ENCODE measurements around the gene SEZ6L2.
A peak's percentile ranks its signal among the peaks of the same experiment; 100 is the strongest.

SEZ6L2 gene

DNA sequence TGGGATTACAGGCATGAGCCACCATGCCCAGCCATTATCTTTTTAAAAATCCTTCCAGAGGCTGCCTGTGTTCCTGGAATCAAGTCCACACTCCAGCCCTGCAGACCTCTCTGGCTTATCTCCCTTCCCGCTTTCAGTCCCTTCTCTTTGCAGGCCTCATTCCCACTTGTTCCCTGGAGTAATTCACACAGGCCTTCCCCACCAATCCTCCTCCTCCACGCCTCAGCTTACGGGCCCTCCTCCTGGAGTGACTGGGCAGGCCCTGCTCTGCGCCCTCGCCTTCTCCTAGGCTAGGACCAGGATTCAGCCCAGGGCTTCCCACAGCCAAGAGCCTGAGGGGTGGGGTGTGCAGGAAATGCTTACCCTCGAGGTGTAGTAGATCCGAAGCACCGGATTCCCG is 39.1 kb downstream of the SEZ6L2 start:
- no peak for TF ChIP-seq YY1 (IDR thresholded peaks at IDR 0.05; ENCODE audit: insufficient read depth, insufficient read length)
- TF ChIP-seq SUZ12 (IDR thresholded peaks at IDR 0.05; ENCODE audit: extremely low read depth, insufficient read depth, insufficient read length): no peak
- no peak for TF ChIP-seq ZNF274 (IDR thresholded peaks at IDR 0.05; ENCODE audit: low read depth, low read length)
- H3K4me1 ChIP-seq (ENCODE audit: insufficient read depth, insufficient read length): peaks cover 10% of the 10 kb centered on the region
- no peaks in the 10 kb centered on the region for H3K9me3 ChIP-seq (ENCODE audit: insufficient read depth, low read length)
- DNase-seq (ENCODE audit: low read depth, low spot score): no peak
- H3K27me3 ChIP-seq (ENCODE audit: insufficient read depth, insufficient read length): no peaks in the 10 kb centered on the region
- no peak overlapping the region for H3K4me3 ChIP-seq (ENCODE audit: insufficient read length, low read depth)
- peak overlapping the region; percentile 8 for H3K9ac ChIP-seq (ENCODE audit: insufficient read length, low read depth)
- H3K36me3 ChIP-seq (ENCODE audit: insufficient read depth, insufficient read length, low read length): peaks cover 35% of the 10 kb centered on the region

GRCh38 chr16:29858974-29859373 is 40.4 kb downstream of the SEZ6L2 start:
- DNase-seq (ENCODE audit: low read depth, low spot score): no peak
- Histone ChIP-seq H3K4me3 (ENCODE audit: insufficient read length, low read depth) (no peak overlapping the region), H3K36me3 (ENCODE audit: insufficient read depth, insufficient read length, low read length) (peaks cover 35% of the 10 kb centered on the region), H3K27me3 (ENCODE audit: insufficient read depth, insufficient read length) (no peaks in the 10 kb centered on the region), H3K4me1 (ENCODE audit: insufficient read depth, insufficient read length) (peaks cover 14% of the 10 kb centered on the region), H3K9me3 (ENCODE audit: insufficient read depth, low read length) (no peaks in the 10 kb centered on the region), H3K9ac (ENCODE audit: insufficient read length, low read depth) (no peak overlapping the region)
- TF ChIP-seq ZNF274 (IDR thresholded peaks at IDR 0.05; ENCODE audit: low read depth, low read length): no peak
- no peak for TF ChIP-seq YY1 (IDR thresholded peaks at IDR 0.05; ENCODE audit: insufficient read depth, insufficient read length)
- no peak for TF ChIP-seq SUZ12 (IDR thresholded peaks at IDR 0.05; ENCODE audit: extremely low read depth, insufficient read depth, insufficient read length)

DNA sequence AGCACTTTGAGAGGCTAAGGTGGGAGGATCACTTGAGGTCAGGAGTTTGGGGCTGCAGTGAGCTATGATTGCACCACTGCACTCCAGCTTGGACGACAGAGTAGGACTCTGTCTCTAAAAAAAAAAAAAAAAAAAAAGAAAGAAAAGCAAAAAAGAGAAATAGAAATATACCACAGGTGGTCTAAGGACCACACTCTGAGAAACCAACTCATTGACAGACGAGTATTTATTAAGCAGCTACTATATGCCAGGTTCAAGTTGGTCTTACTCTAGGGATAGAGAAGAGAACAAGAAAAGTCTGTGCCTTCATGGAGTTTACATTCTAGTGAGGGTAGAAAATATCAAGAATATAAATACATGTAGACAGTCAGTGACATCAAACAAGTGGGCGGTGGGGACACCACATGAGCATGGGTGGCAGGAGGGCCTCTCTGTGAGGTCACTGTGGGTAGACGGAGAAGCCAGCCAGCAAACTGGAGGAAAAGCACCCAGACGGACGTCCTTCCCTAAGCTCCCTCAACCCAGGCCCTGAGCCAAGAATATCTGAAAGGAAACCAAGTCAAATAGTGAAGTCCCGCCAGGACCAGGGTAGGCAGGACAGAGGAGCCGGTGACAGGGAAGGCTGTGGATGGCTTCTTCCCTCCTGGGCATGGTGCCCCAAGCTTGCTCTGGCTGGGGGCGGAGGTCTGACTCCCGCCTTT is 41.1 kb downstream of the SEZ6L2 start:
- Histone ChIP-seq H3K9ac (ENCODE audit: insufficient read length, low read depth) (no peak overlapping the region), H3K4me1 (ENCODE audit: insufficient read depth, insufficient read length) (peaks cover 14% of the 10 kb centered on the region), H3K4me3 (ENCODE audit: insufficient read length, low read depth) (no peak overlapping the region), H3K27me3 (ENCODE audit: insufficient read depth, insufficient read length) (no peaks in the 10 kb centered on the region), H3K9me3 (ENCODE audit: insufficient read depth, low read length) (no peaks in the 10 kb centered on the region), H3K36me3 (ENCODE audit: insufficient read depth, insufficient read length, low read length) (peaks cover 35% of the 10 kb centered on the region)
- no peak for DNase-seq (ENCODE audit: low read depth, low spot score)
- no peak for TF ChIP-seq YY1 (IDR thresholded peaks at IDR 0.05; ENCODE audit: insufficient read depth, insufficient read length)

DNA sequence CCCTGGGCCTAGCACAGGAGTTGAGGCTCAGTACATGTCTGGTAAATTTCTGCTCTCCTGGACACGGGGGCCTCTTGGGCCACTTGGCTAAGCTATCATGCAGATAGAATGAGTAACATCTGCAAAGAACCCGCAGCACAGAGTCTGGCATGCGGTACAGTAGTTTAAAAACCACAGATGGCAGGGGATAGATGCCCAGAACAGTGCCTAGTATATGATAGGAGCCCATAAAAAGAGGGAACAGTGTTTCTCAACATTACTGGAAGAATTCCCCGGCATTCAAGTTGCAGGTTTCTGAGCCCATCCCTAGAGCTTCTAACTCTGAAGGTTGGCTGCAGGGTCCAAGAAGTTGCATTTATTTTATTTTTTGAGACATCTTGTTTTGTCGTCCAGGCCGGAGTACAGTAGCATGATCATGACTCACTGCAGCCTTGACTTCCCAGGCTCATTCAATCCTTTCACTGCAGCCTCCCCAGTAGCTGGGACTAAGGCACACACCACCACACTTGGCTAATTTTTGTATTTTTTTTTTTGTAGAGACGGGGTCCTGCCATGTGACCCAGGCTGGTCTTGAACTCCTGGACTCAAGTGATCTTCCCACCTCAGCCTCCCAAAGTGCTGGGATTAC is 42.1 kb downstream of the SEZ6L2 start:
- H3K4me1 ChIP-seq (ENCODE audit: insufficient read depth, insufficient read length): peaks cover 14% of the 10 kb centered on the region
- no peaks in the 10 kb centered on the region for H3K9me3 ChIP-seq (ENCODE audit: insufficient read depth, low read length)
- TF ChIP-seq ZNF274 (IDR thresholded peaks at IDR 0.05; ENCODE audit: low read depth, low read length) (no peak), SUZ12 (IDR thresholded peaks at IDR 0.05; ENCODE audit: extremely low read depth, insufficient read depth, insufficient read length) (no peak), YY1 (IDR thresholded peaks at IDR 0.05; ENCODE audit: insufficient read depth, insufficient read length) (no peak)
- no peak for DNase-seq (ENCODE audit: low read depth, low spot score)
- H3K36me3 ChIP-seq (ENCODE audit: insufficient read depth, insufficient read length, low read length): peaks cover 35% of the 10 kb centered on the region
- H3K4me3 ChIP-seq (ENCODE audit: insufficient read length, low read depth): no peak overlapping the region
- H3K9ac ChIP-seq (ENCODE audit: insufficient read length, low read depth): no peak overlapping the region
- H3K27me3 ChIP-seq (ENCODE audit: insufficient read depth, insufficient read length): no peaks in the 10 kb centered on the region

GRCh38 chr16:29854520-29855100 is 44.7 kb downstream of the SEZ6L2 start:
- Histone ChIP-seq H3K36me3 (ENCODE audit: insufficient read depth, insufficient read length, low read length) (peaks cover 17% of the 10 kb centered on the region), H3K4me3 (ENCODE audit: insufficient read length, low read depth) (no peak overlapping the region)
- DNase-seq (ENCODE audit: low read depth, low spot score): no peak

DNA sequence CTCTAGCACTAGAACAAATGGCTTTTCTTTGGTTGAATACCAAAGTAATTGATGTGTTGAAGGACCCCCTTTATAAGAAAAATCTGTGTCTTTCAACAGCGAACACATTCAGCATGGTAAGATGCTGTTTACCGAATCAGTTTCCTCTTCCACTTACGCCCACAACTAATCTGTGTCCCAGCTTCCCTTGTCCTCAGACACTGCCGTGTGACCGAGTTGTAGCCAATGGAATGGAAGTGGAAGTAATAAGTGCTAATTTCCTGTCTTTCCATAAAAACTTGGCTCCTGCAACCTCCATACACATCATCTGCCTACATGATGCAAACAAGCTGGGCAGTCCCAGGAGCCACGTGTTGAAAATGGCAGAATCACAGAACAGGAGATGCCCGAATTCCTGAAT is 46.7 kb downstream of the SEZ6L2 start:
- H3K9ac ChIP-seq (ENCODE audit: insufficient read length, low read depth): no peak overlapping the region
- no peak for DNase-seq (ENCODE audit: low read depth, low spot score)
- no peak overlapping the region for H3K4me3 ChIP-seq (ENCODE audit: insufficient read length, low read depth)
- peaks cover 9% of the 10 kb centered on the region for H3K36me3 ChIP-seq (ENCODE audit: insufficient read depth, insufficient read length, low read length)
- peaks cover 15% of the 10 kb centered on the region for H3K4me1 ChIP-seq (ENCODE audit: insufficient read depth, insufficient read length)
- no peaks in the 10 kb centered on the region for H3K9me3 ChIP-seq (ENCODE audit: insufficient read depth, low read length)
- TF ChIP-seq ZNF274 (IDR thresholded peaks at IDR 0.05; ENCODE audit: low read depth, low read length): no peak
- no peak for TF ChIP-seq SUZ12 (IDR thresholded peaks at IDR 0.05; ENCODE audit: extremely low read depth, insufficient read depth, insufficient read length)
- TF ChIP-seq YY1 (IDR thresholded peaks at IDR 0.05; ENCODE audit: insufficient read depth, insufficient read length): no peak
- H3K27me3 ChIP-seq (ENCODE audit: insufficient read depth, insufficient read length): no peaks in the 10 kb centered on the region

More at GRCh38 chr16:29854520-29855100, 44.7 kb downstream of the SEZ6L2 start:
- Histone ChIP-seq H3K9ac (ENCODE audit: insufficient read length, low read depth) (no peak overlapping the region), H3K9me3 (ENCODE audit: insufficient read depth, low read length) (no peaks in the 10 kb centered on the region), H3K4me1 (ENCODE audit: insufficient read depth, insufficient read length) (peaks cover 8% of the 10 kb centered on the region), H3K27me3 (ENCODE audit: insufficient read depth, insufficient read length) (no peaks in the 10 kb centered on the region)
- TF ChIP-seq SUZ12 (IDR thresholded peaks at IDR 0.05; ENCODE audit: extremely low read depth, insufficient read depth, insufficient read length): no peak
- no peak for TF ChIP-seq YY1 (IDR thresholded peaks at IDR 0.05; ENCODE audit: insufficient read depth, insufficient read length)
- no peak for TF ChIP-seq ZNF274 (IDR thresholded peaks at IDR 0.05; ENCODE audit: low read depth, low read length)

- Histone ChIP-seq H3K36me3 (ENCODE audit: insufficient read depth, insufficient read length, low read length) (peaks cover 12% of the 10 kb centered on the region), H3K4me3 (ENCODE audit: insufficient read length, low read depth) (no peak overlapping the region), H3K9me3 (ENCODE audit: insufficient read depth, low read length) (no peaks in the 10 kb centered on the region), H3K9ac (ENCODE audit: insufficient read length, low read depth) (no peak overlapping the region), H3K4me1 (ENCODE audit: insufficient read depth, insufficient read length) (peaks cover 13% of the 10 kb centered on the region), H3K27me3 (ENCODE audit: insufficient read depth, insufficient read length) (no peaks in the 10 kb centered on the region)
- TF ChIP-seq ZNF274 (IDR thresholded peaks at IDR 0.05; ENCODE audit: low read depth, low read length): no peak
- no peak for TF ChIP-seq YY1 (IDR thresholded peaks at IDR 0.05; ENCODE audit: insufficient read depth, insufficient read length)
- TF ChIP-seq SUZ12 (IDR thresholded peaks at IDR 0.05; ENCODE audit: extremely low read depth, insufficient read depth, insufficient read length): no peak
- DNase-seq (ENCODE audit: low read depth, low spot score): no peak
Measured at GRCh38 chr16:29850998-29851397, 48.4 kb downstream of the SEZ6L2 start.

All from NT2/D1 (cell line).